Activated CD8-positive, alpha-beta memory T cell treated with anti-CD3 and anti-CD28 coated beads, Interleukin-2, amount 50 U/mL, for 24 hours (primary cell): ENCODE results near the gene TRIM24.

Source experiments
- DNase-seq: peaks from one replicate; pipeline ENCODE4 v3.0.0-alpha.2; 2020; ENCODE audit errors: extremely low read depth

The TRIM24 gene

GRCh38 chr7:138625084-138625848 lies 165.2 kb downstream of the TRIM24 start:
- no peak for DNase-seq

- no peak for DNase-seq
Measured at GRCh38 chr7:138625849-138626230, 165.8 kb downstream of the TRIM24 start.

GRCh38 chr7:138626846-138627245 lies 166.8 kb downstream of the TRIM24 start:
- no peak for DNase-seq

- DNase-seq = no peak
Measured at GRCh38 chr7:138627361-138627760, 167.3 kb downstream of the TRIM24 start.

- DNase-seq = no peak
Measured at GRCh38 chr7:138630059-138630610, 170.1 kb downstream of the TRIM24 start.

GRCh38 chr7:138632384-138632783 lies 172.3 kb downstream of the TRIM24 start:
- DNase-seq = no peak

- DNase-seq = no peak
Measured at GRCh38 chr7:138632826-138633602, 173.0 kb downstream of the TRIM24 start.
